Kidney epithelial cell (primary cell): Measurements from ENCODE around the gene WDR93. TPM values are rescaled to one million over a fixed set of nuclear protein-coding genes. Genes with fewer than 3 reads are reported as not detected.

Source experiments
- DNase-seq: peaks from one replicate; pipeline ENCODE4 v3.0.0-alpha.2; 2010; ENCODE audit warnings: low read depth
- H3K27me3 ChIP-seq: 2 replicates; pipeline ENCODE4 v1.6.0; 2011; ENCODE audit warnings: low read length; ENCODE audit not compliant: control insufficient read depth, insufficient read depth
- H3K36me3 ChIP-seq: 2 replicates; pipeline ENCODE4 v1.5.1; 2011; ENCODE audit warnings: low read length; ENCODE audit not compliant: control insufficient read depth, insufficient read depth
- H3K4me3 ChIP-seq: 2 replicates; pipeline ENCODE4 v1.5.1; 2011; ENCODE audit warnings: low read depth, mild to moderate bottlenecking, control low read depth, low read length
- total RNA-seq: library from RNA; depleted of rRNA; stranded (reverse); fragments of >200 nt; gene quantifications from 2 replicates; pipeline ENCODE4 v1.2.3, GENCODE V29; 2015
- TF ChIP-seq, protein P1 (sequence below): IDR thresholded peaks from 2 replicates; pipeline ENCODE4 v1.5.1; 2011; ENCODE audit warnings: mild to moderate bottlenecking, moderate library complexity, low read length, control low read depth, inconsistent platforms; ENCODE audit not compliant: insufficient read depth, poor library complexity, severe bottlenecking

Gene WDR93
- total RNA-seq, 1 donor from 2014 or later = 0.25 TPM

DNA sequence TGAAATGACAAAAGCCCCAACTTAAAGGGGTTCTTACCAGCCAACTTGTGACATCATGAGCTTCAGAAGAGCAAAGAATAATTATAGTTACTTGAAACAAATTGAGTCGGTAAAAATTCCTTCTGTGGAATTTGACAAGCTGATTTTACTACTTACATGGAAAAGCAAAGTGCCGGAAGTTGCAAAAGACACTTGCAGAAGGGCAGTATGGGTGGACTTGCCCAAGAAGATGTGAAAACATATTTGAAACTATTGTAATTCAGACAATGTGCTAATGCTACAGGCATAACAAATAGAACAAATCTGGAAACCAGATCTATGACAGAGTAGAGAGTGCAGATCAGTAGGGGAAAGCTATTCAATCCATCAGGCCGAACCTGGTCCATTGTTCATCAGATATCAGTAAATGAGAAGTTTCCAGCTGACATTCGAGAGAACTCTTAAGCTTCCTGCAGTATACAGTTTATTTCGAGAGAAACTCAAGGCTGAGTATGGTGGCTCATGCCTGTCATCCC is 32.9 kb upstream of the WDR93 start:
- H3K4me3 ChIP-seq = no peak overlapping the region
- H3K27me3 ChIP-seq = no peaks in the 10 kb centered on the region
- TF ChIP-seq, protein P1, sequence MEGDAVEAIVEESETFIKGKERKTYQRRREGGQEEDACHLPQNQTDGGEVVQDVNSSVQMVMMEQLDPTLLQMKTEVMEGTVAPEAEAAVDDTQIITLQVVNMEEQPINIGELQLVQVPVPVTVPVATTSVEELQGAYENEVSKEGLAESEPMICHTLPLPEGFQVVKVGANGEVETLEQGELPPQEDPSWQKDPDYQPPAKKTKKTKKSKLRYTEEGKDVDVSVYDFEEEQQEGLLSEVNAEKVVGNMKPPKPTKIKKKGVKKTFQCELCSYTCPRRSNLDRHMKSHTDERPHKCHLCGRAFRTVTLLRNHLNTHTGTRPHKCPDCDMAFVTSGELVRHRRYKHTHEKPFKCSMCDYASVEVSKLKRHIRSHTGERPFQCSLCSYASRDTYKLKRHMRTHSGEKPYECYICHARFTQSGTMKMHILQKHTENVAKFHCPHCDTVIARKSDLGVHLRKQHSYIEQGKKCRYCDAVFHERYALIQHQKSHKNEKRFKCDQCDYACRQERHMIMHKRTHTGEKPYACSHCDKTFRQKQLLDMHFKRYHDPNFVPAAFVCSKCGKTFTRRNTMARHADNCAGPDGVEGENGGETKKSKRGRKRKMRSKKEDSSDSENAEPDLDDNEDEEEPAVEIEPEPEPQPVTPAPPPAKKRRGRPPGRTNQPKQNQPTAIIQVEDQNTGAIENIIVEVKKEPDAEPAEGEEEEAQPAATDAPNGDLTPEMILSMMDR = no peak
- no peaks in the 10 kb centered on the region for H3K36me3 ChIP-seq
- no peak for DNase-seq

DNA sequence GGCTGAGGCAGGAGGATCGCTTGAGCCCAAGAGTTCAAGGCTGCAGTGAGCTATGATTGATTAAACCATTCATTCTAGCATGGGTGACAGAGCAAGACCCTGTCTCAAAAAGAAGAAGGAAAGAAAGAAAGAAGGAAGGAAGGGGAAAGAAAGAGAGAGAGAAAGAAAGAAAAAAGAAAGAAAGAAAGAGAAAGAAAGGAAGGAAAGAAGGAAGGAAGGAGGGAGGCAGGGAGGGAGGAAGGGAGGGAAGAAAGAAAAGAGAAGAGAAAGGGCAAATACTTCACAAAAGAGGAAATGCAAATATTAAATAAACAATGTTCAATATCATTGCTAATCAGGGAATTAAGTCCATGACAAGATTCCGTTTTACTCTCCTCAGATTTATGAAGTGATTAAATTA is 31.3 kb upstream of the WDR93 start:
- no peaks in the 10 kb centered on the region for H3K27me3 ChIP-seq
- no peaks in the 10 kb centered on the region for H3K36me3 ChIP-seq
- no peak for DNase-seq

DNA sequence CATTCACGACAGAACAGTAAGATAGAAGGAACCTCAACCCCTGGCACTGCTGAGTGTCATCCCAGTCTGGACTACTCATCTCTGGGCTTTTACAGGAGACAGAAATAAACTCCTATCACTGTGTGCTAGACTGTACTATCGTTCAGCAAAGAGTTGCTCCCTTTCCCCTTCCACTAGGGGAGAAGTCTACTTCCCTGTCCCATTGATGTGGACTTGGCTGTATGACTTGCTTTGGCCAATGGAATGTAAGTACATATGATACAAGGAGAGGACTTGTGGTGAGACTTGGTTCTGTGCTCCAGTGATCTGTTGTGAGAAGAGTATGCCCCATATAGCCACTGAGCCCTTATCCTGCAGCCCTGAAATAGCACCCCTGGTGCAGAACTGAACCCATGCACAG is 30.1 kb upstream of the WDR93 start:
- Histone ChIP-seq H3K4me3 (no peak overlapping the region), H3K36me3 (no peaks in the 10 kb centered on the region), H3K27me3 (no peaks in the 10 kb centered on the region)
- DNase-seq = no peak
- TF ChIP-seq, protein P1 = no peak

More for the DNA sequence above, 31.3 kb upstream of the WDR93 start:
- TF ChIP-seq, protein P1 = no peak
- H3K4me3 ChIP-seq = no peak overlapping the region

DNA sequence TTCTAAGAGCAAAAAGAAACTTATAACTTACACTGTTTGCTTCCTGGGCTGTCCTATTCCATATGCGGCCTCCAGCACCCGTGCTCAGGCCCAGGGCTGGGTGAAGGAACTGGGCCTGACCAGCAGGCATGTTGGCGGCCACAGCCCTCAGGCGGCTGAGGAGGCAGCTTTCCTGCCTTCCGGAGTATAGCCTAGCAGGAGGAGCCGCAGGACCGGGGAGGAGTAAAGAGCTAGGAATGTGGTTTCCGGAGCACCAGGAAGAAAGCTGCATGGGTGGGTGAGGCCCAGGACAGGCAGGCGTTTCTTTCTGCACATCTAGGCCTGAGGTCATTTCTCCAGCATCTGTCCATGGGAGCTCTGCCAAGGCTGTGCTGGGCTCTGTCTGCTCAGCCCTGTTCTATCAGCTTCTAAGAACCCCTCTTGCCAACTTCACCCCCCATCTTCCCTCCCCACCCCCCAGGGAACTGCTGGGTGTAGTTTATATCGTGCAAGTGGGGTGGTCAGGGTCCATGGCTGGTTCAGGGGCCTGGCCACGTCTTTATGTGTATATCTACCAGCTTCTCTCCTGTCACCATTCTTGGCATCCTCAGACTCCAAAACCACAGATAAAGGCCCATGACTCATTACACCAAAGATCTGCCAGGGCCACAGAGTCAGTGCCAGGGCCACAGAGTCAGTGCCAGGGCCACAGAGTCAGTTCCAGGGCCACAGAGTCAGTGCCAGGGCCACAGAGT is 27.6 kb upstream of the WDR93 start:
- no peaks in the 10 kb centered on the region for H3K36me3 ChIP-seq
- H3K27me3 ChIP-seq = no peaks in the 10 kb centered on the region
- H3K4me3 ChIP-seq = no peak overlapping the region
- peak; percentile 57 for DNase-seq
- TF ChIP-seq, protein P1 = no peak

DNA sequence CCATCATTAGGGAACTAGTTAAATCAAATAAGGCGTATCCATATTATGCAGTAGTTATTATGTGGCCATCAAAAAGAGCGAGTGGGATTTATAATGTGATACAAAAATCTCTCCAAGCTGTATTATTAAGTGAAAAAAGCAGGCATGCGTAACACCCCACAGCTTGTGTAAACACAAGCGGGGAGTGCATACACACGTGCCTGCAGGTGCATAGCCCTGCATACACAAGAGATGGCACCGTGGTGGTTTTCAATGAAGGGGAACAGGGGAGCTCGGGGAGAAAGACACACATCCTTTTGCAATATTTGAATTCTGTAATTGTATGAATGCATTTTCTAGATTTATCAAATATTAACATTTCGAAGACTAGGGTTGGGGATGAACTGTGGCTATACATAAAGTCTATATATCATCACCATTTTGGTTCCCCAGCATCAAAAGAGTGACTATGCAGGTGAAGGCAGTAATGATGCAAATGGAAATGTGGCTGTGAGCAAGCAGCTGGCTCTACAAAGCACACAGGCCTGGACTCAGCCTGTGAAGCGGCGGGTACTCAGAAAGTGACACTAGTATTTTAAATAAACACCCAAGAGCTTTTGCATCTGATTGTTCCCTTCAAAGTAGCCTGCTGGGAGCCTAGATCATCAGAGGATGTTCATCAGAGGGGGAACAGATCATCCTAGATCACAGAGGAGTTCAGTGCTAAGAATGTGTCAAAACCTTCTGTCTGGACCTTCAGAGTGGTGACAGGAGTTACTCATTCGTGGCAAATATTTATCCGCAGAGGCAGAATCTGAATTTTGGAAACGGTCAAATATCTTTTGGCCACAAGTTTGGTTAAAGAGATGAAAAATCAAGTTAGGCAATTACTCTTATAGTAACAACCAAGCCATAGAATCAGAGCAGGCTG is 25.9 kb upstream of the WDR93 start:
- H3K27me3 ChIP-seq = no peaks in the 10 kb centered on the region
- TF ChIP-seq, protein P1 = no peak
- H3K36me3 ChIP-seq = no peaks in the 10 kb centered on the region
- no peak overlapping the region for H3K4me3 ChIP-seq
- DNase-seq = no peak
